Activated B cell treated with CpG ODN at 0.5 μM for 24 hours (primary cell): Measurements from ENCODE around the gene NUDT3. TPM values are rescaled to one million over a fixed set of nuclear protein-coding genes. Genes with fewer than 3 reads are reported as not detected.
A peak's percentile ranks its signal among the peaks of the same experiment; 100 is the strongest.

Experiments used
- ATAC-seq: fragments of 200-7000 bp; cut with Tn5 transposase; one replicate; pipeline ENCODE4 v1.10.0; 2021; ENCODE audit warnings: low read depth, mild to moderate bottlenecking, moderate library complexity
- CTCF ChIA-PET: fragments of 350-600 bp; sonication (Branson Sonifier 250); formaldehyde crosslinking; loops from one replicate; lab custom pipeline; 2021; ENCODE audit warnings: antibody characterized with exemption; lab: Charles Lee
- POLR2A ChIA-PET: fragments of 350-600 bp; sonication (Branson Sonifier 250); formaldehyde crosslinking; loops from one replicate; lab custom pipeline; 2021; ENCODE audit warnings: antibody characterized with exemption; lab: Charles Lee
- DNase-seq: peaks from one replicate; pipeline ENCODE4 v3.0.0; 2022
- H3K27ac Mint-ChIP-seq: one replicate; pipeline ENCODE4 v1.8.0; 2020; ENCODE audit warnings: mixed read lengths
- H3K27me3 Mint-ChIP-seq: one replicate; pipeline ENCODE4 v1.8.0; 2021; ENCODE audit warnings: mixed read lengths
- H3K36me3 Mint-ChIP-seq: one replicate; pipeline ENCODE4 v1.8.0; 2021; ENCODE audit warnings: low read depth, mixed read lengths
- H3K4me1 Mint-ChIP-seq: one replicate; pipeline ENCODE4 v1.8.0; 2021; ENCODE audit warnings: mixed read lengths
- H3K4me3 Mint-ChIP-seq: one replicate; pipeline ENCODE4 v1.8.0; 2020; ENCODE audit warnings: mild to moderate bottlenecking, mixed read lengths
- H3K9me3 Mint-ChIP-seq: one replicate; pipeline ENCODE4 v1.8.0; 2020; ENCODE audit warnings: mixed read lengths
- intact Hi-C: fragments of 100-400 bp; cut with micrococcal nuclease; formaldehyde crosslinking; loops from one replicate; pipeline ENCODE4 v1.15.1; 2024
- total RNA-seq: library from RNA; stranded (reverse); gene quantifications from 2 replicates; pipeline ENCODE4 v1.2.3, GENCODE V29; 2022
- TF ChIP-seq, protein P1 (sequence below): fragments of 200-600 bp; IDR thresholded peaks from one replicate; pipeline ENCODE4 v1.8.0; 2022; ENCODE audit warnings: antibody characterized with exemption, mild to moderate bottlenecking

The NUDT3 gene
- total RNA-seq, 1 donor from 2014 or later, result 27.0 TPM

DNA sequence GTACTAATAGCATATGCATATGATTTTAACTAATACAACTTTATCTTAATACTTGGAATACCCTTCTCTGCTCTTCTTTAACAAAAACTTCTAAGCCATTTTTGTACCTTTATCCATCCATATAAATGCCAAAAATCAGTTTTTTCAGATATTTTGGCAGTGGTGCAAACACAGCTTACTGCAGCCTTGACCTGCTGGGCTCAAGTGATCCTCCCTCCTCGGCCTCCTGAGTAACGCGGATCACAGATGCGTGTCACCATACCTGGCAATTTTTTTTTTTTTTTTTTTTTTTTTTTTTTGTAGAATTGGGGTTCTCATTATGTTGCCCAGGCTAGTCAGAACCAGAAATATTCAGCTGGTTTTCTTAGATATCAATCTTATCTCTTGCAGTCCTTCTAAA lies 89.5 kb downstream of the NUDT3 start:
- Mint-ChIP-seq H3K27me3 (no peaks in the 10 kb centered on the region), H3K4me1 (peaks cover 32% of the 10 kb centered on the region), H3K4me3 (no peak overlapping the region), H3K27ac (no peak overlapping the region), H3K36me3 (no peaks in the 10 kb centered on the region), H3K9me3 (no peaks in the 10 kb centered on the region)
- ChIA-PET POLR2A (no interaction called here), CTCF (no interaction called here)
- no peak for ATAC-seq
- intact Hi-C loops, result no loop called here
- TF ChIP-seq, protein P1, sequence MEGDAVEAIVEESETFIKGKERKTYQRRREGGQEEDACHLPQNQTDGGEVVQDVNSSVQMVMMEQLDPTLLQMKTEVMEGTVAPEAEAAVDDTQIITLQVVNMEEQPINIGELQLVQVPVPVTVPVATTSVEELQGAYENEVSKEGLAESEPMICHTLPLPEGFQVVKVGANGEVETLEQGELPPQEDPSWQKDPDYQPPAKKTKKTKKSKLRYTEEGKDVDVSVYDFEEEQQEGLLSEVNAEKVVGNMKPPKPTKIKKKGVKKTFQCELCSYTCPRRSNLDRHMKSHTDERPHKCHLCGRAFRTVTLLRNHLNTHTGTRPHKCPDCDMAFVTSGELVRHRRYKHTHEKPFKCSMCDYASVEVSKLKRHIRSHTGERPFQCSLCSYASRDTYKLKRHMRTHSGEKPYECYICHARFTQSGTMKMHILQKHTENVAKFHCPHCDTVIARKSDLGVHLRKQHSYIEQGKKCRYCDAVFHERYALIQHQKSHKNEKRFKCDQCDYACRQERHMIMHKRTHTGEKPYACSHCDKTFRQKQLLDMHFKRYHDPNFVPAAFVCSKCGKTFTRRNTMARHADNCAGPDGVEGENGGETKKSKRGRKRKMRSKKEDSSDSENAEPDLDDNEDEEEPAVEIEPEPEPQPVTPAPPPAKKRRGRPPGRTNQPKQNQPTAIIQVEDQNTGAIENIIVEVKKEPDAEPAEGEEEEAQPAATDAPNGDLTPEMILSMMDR, result no peak
- DNase-seq, result no peak

DNA sequence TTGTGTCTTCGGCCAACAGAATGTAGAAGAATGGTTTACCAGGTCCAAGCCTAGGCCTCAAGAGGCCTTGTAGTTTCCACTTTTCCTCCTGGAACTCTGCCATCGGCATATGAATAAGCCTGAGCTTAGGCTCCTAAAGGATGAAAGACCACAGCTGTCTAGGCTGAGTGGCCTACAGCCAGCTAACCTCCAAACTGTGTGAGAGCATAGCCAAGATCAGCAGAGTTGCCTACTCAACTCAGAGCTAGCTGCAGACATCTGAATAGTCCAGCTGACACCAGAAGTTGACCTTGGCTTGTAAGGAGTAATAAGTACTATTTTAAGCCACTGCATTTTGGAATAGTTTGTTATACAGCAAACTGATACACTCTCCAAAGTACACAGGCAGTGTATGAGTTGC lies 91.1 kb downstream of the NUDT3 start:
- no peak overlapping the region for H3K4me3 Mint-ChIP-seq
- TF ChIP-seq, protein P1, result no peak
- POLR2A ChIA-PET, result interaction anchor here (1.9 kb wide), 1 partner anchor 14 kb away, joined by 6 read pairs; no protein-coding TSS in a partner anchor
- ATAC-seq (no peak), DNase-seq (no peak)
- H3K36me3 Mint-ChIP-seq, result no peaks in the 10 kb centered on the region
- no peaks in the 10 kb centered on the region for H3K9me3 Mint-ChIP-seq
- H3K27ac Mint-ChIP-seq, result peak overlapping the region; percentile 70
- CTCF ChIA-PET, result no interaction called here
- H3K4me1 Mint-ChIP-seq, result peaks cover 41% of the 10 kb centered on the region
- intact Hi-C loops, result loop anchor here (2.0 kb wide), 1 partner anchor 15 kb away; no protein-coding TSS in a partner anchor
- H3K27me3 Mint-ChIP-seq, result no peaks in the 10 kb centered on the region

DNA sequence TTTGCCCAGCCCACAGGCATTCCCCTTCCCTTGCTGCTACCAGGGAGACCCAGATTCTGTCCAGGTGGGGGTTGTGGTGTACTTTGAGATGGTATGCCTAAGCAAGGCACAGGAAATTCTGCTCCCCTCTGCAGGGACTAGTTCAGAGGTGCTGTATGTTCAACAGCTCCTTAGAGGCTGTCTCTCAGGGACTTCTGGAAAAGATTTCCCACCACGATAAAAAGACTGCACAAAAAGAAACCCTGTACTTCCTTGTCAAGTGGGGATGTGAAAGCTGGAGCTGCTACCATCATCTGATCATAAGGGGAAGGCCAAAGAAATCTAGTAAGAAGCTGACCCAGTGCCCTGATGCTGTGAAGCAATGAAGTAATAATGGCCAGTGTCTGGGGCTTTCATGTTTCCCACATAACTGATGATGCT lies 92.1 kb downstream of the NUDT3 start:
- Mint-ChIP-seq H3K4me1 (peaks cover 51% of the 10 kb centered on the region), H3K27ac (peak overlapping the region; percentile 70), H3K9me3 (no peaks in the 10 kb centered on the region), H3K36me3 (peaks cover 2% of the 10 kb centered on the region), H3K27me3 (no peaks in the 10 kb centered on the region), H3K4me3 (peak overlapping the region; percentile 24)
- ATAC-seq, result no peak
- ChIA-PET CTCF (interaction anchor here (0.9 kb wide), 1 partner anchor 21 kb away, joined by 3 read pairs; no protein-coding TSS in a partner anchor), POLR2A (interaction anchor here (0.6 to 1.9 kb wide), 4 partner anchors 11 to 114 kb away, joined by 4 to 6 read pairs (median 4); no protein-coding TSS in a partner anchor)
- intact Hi-C loops, result loop anchor here (2.0 kb wide), 1 partner anchor 16 kb away; no protein-coding TSS in a partner anchor
- DNase-seq, result no peak
- TF ChIP-seq, protein P1, result no peak

DNA sequence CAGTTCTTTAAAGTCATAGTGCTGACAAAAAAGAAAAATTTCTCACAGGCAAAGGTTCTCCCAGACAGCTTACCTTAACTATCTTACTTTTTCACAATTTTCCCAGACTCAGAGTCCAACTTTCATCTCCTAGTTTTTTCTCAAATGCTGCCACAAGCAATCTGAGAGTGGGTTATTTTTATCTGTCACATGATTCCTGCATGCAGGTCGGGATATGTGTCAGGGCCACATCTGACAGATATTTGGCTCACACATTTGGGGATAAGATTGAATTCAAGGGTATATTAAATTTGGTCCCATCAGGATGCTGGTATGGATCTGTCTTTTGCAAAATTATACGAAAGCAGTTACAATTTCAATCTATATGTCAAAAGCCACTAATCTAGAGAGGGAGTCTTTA lies 93.5 kb downstream of the NUDT3 start:
- H3K4me3 Mint-ChIP-seq, result no peak overlapping the region
- H3K36me3 Mint-ChIP-seq, result peaks cover 7% of the 10 kb centered on the region
- DNase-seq, result no peak
- ChIA-PET POLR2A (interaction anchor here (0.6 kb wide), 1 partner anchor 122 kb away, joined by 5 read pairs; no protein-coding TSS in a partner anchor), CTCF (no interaction called here)
- no peaks in the 10 kb centered on the region for H3K9me3 Mint-ChIP-seq
- H3K4me1 Mint-ChIP-seq, result peaks cover 64% of the 10 kb centered on the region
- H3K27ac Mint-ChIP-seq, result peak overlapping the region; percentile 36
- TF ChIP-seq, protein P1, result no peak
- no peak for ATAC-seq
- H3K27me3 Mint-ChIP-seq, result no peaks in the 10 kb centered on the region
- intact Hi-C loops, result loop anchor here (5.0 kb wide), 2 partner anchors 33 to 52 kb away; partner anchors contain the start of gene SMIM29

DNA sequence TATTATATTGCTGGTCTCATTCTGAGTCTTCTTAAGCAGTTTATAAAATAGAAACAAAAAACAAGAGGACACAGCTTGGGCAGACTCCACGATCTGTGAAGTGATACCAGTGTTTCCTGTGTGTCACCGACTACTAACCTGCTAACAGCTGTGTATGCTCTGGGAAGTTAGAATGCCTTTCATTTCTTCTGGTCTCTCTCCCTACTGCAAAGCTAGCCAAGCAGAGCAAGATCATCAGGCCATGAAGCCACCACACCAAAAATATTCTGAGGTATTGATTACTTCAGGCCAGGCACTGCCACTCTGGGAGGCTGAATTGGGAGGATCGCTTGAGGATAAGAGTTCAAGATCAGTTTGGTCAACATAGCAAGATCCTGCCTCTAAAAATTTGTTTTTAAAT lies 96.7 kb downstream of the NUDT3 start:
- DNase-seq (no peak), ATAC-seq (peak; percentile 90)
- CTCF ChIA-PET, result interaction anchor here (1.0 to 1.3 kb wide), 3 partner anchors 46 to 97 kb away, joined by 3 to 7 read pairs (median 3); partner anchors contain the start of gene NUDT3
- POLR2A ChIA-PET, result interaction anchor here (0.5 to 1.5 kb wide), 7 partner anchors 45 to 129 kb away, joined by 3 to 6 read pairs (median 3); partner anchors contain the start of genes HMGA1 and NUDT3
- Mint-ChIP-seq H3K4me1 (peaks cover 66% of the 10 kb centered on the region), H3K36me3 (peaks cover 30% of the 10 kb centered on the region), H3K4me3 (peak overlapping the region; percentile 52), H3K27ac (peak overlapping the region; percentile 94), H3K27me3 (no peaks in the 10 kb centered on the region), H3K9me3 (no peaks in the 10 kb centered on the region)
- intact Hi-C loops, result loop anchor here (1.0 to 5.0 kb wide), 3 partner anchors 37 to 97 kb away; partner anchors contain the start of genes NUDT3 and SMIM29
- TF ChIP-seq, protein P1, result no peak
